HG03575 (cell line): Measurements from ENCODE around the gene LOXHD1.

ENCODE experiments used
- ATAC-seq: cut with Tn5 transposase; IDR thresholded peaks from one replicate; pipeline ENCODE4 v1.9.1; 2021; ENCODE audit not compliant: unreplicated experiment, insufficient number of reproducible peaks, low FRiP score; ENCODE audit errors: extremely low read depth

Gene LOXHD1, protein sequence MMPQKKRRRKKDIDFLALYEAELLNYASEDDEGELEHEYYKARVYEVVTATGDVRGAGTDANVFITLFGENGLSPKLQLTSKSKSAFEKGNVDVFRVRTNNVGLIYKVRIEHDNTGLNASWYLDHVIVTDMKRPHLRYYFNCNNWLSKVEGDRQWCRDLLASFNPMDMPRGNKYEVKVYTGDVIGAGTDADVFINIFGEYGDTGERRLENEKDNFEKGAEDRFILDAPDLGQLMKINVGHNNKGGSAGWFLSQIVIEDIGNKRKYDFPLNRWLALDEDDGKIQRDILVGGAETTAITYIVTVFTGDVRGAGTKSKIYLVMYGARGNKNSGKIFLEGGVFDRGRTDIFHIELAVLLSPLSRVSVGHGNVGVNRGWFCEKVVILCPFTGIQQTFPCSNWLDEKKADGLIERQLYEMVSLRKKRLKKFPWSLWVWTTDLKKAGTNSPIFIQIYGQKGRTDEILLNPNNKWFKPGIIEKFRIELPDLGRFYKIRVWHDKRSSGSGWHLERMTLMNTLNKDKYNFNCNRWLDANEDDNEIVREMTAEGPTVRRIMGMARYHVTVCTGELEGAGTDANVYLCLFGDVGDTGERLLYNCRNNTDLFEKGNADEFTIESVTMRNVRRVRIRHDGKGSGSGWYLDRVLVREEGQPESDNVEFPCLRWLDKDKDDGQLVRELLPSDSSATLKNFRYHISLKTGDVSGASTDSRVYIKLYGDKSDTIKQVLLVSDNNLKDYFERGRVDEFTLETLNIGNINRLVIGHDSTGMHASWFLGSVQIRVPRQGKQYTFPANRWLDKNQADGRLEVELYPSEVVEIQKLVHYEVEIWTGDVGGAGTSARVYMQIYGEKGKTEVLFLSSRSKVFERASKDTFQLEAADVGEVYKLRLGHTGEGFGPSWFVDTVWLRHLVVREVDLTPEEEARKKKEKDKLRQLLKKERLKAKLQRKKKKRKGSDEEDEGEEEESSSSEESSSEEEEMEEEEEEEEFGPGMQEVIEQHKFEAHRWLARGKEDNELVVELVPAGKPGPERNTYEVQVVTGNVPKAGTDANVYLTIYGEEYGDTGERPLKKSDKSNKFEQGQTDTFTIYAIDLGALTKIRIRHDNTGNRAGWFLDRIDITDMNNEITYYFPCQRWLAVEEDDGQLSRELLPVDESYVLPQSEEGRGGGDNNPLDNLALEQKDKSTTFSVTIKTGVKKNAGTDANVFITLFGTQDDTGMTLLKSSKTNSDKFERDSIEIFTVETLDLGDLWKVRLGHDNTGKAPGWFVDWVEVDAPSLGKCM (N-terminal part only)

DNA sequence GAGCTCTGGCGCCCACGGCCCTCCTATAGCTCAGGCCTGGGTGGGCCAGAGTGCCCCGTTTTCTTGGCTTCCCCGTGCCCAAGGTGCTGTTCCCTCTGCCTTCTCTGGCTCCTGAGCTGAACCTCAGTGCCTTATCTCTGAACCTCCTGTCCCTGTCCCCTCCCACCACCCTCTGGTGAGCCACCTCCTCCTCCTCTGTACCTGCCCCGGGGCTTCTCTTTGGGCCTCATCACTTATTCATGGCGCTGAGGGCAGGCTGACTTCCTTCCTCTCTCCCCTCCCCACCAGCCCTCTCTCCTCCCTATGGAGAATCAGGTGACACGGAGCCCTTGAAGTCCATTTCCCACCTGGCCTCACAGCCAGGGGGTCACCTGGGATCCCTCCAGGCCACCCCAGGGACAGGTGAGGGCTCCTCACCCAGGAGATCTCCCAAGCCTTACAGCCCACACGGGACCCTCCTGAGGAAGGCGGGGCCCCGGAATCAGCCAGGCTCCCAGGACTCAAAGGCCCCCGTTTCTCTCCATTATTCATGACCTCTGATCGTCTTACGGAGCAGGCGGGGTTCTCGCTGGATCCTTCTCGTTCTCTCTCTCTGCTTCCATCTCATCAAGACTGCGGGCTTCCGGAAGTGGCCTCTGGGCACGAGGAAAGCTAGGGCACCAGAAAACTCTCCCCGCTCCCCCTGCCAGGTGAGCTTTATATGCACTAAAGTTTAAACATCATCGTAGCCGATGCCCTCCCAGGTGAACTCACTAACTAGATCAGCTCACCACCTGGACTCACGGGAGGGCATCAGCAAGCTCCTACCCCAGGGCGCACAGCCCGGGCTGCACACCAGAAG, at the start of gene LOXHD1:
LOXHD1 (minus strand) TSS at position 106 of the 841 bp plus-strand sequence. CDS start 187 bp downstream, outside the sequence.
- ATAC-seq, result no peak

DNA sequence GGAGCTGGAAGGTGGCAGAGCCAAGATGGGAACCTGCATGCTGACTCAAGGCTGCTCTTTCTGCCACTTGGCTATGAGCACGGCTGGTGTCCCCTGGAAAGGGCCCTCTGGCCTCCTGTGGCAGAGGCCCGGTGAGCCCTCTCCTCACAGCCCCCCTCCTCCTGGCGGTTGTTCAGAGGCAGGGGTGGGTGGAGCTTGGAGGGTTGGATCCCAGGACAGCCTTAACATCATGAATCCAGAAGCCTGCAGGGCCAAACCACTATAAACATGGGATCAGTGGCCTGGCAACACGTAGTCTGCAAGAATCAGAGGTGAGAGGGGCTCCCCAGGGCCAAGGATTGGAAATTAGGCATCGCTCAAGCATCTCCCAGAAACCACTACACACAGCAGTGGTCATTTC, 48.5 kb upstream of the LOXHD1 start:
- no peak for ATAC-seq

DNA sequence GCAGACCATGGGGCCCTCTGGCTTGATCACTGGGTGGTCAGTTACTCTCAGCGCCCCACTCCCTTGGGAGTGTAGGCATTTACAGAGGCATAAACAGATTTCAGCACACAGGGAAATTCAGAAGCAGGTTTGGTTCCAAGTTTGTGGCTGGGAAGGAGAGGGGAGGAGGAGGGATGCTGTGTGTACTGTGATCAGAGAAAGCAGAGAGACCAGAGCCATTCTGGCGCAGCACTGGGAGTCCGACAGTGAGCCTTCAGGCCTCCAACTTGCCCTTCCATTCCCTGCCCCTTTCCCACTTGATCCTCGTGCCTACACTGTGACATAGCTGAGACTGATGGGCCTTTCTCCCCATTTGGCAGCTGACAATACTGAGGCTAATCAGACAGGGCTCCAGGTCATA, 47.8 kb upstream of the LOXHD1 start:
- ATAC-seq, result no peak

DNA sequence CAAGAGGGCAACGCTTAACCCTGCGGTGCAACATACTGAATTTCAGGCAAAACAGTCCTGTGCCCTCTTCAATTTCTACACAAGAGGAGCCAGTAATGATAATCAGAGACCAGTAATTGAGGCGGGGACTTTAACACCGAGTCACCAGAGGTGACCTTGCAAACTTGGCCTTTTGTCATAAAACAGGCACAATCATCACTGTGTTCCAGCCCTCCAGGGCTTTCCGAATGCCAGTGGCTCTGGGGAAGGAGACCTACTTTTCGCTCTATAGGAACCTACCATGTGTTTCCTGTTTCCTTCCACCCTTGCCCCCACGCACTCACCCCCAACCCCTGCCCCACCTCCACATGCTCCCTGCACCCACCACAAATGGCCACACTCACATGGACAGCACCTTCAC, 47.2 kb upstream of the LOXHD1 start:
- no peak for ATAC-seq

DNA sequence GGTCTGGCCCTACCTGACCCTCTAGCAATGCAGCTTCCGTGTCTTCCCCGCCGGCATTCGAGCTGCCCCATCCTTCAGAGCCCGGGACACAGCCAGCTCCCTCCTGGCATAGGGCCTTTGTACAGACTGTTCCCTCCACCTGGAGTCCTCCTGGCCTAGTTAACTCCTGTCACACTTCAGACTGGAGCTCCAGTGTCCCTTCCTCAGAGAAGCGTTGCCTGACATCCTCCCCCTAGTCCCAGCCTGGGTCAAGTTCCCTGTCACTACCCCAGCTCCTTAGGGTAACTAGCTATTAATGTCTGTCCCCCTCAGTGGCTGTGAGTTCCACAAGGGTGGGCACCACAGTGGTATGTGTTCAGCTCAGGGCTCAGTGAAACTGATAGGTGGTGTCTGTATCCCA, 45.5 kb upstream of the LOXHD1 start:
- ATAC-seq, result no peak

DNA sequence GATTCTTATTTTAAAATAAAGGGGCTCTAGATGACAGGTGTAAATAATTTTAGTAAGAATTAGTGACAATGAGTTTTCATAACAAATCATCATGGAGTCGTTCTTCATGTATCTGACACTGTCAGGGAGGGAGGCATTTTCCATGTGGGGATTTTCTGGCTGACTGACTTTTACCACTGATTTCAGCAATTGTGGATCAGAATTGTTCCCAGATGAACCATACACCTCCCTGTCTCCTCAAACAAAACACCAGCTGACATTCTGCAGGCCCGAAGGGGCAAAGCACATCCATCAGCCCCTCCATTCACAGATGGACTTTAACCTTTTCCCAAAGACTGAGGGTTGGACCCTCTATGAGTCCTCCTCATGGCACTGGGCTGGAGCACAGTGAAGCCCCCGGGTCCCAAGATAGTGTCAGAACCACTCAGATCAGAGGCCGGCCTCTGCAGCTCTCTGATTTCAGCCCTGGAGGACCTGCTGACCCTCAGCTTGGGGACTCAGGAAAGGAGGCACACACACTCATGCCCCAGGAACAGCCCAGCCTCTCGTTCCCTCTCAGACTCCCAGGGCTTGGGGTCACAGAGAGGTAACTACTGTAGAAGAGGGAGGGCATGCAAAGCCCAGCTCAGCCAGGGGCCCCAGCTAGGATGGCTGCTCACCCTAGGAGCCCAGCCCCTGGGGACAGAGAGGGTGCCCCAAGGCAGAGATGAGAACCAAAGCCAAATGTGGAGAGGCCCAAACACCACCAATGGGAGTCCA, 43.2 kb upstream of the LOXHD1 start:
- ATAC-seq, result no peak

DNA sequence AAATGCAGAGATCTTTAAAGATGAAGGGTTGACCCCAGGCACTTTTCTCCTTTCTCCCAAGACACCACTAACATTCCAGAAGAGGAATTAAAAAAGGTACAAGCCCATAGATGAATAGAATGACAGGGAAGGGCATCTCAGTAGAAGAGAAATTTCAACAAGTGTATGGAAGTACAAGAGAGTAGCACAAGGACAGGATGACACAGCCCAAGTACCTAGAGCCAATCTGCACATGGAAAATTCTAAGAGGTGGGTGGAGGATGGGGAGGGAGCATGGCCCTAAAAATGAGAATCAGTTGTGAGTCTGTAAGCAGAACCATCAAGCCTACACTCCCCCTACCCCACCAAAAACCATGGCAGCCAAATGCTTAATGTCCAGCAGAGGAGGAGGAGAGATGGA, 39.7 kb upstream of the LOXHD1 start:
- no peak for ATAC-seq

DNA sequence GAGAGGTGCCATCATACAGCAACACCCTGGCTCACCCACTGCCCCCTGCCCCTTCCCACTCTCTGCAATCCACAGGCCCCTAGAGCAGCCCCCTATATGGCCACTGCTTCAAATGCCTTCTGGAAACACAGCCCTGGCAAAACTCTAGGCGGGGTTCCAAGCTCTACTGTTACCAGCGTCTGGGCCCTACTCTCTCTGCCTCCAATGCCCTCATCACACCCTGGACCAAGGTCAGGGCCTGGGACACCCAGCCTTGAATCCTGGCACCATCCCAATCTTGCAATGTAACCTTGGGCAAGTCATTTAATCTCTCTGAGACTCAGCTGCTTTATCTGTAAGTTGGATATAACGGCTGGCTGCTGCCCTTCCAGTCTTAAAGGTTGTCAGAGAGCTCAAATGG, 39.2 kb upstream of the LOXHD1 start:
- no peak for ATAC-seq

DNA sequence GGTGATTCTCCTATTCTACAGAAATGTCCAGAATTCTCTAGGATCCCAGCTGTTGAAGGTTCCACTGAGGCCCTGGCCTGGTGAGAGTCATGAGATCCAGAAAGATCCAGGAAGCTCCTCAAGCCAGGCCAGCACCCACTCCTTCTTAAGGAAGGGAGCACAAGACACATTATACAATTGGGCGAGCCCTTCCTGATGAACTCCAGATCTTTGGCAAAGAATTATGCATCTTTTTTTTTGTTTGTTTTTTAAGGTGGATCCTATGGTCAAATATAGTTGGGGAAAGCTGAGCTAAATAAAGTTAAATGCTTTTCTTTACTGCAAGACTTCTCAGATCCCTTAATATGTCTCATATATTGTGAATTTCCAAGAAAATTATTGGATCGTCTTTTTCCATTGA, 37.0 kb upstream of the LOXHD1 start:
- no peak for ATAC-seq

DNA sequence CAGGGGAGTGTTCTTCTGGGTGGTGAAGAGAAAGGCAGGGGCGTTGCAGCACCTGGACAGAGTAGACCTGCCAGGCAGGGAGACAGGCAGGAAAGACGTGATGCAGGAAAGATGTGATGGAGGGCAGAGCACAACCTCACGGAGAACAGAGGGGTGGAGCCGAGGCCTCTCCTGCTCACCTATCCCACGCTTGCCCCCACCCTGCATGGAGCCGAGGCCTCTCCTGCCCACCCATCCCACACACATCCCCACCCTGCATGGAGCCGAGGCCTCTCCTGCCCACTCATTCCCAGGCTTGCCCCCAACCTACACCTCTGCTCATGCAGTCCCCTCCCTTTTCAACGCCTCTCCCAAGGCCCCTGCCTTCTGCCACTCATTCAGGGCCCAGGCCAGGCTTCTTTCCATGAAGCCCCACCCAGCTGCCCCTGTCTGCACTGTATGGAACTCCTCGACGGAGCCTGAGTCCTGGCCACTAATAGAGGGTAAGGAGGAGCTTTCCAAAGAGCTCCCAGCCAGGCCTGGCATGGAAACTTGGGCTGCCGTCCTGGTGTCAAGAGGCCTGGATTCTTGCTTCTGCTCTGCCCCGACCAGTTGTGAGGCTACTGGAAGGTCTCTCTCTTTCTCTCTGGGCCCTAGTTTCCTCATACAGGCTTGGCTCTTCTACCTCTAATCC, 32.0 kb upstream of the LOXHD1 start:
- no peak for ATAC-seq

DNA sequence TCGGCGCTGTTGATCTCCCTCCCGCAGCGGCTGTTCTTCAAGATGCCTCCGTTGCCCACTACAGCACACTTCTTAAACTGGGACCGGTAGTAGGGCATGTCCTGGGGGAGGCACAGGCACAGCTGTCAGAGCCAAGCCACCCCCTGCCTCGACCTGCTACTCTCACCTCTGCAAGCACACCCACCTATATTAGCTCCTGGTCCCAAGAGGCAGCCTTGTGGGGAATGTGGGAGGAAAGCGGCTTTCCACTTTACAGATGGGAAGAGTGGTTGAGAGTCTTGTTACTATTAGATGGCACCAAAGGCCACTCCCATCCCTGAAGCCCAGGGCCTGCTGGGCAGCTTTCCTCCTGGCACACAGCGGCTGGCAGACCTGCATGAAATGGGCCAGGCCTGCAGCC, 29.2 kb upstream of the LOXHD1 start:
- no peak for ATAC-seq

DNA sequence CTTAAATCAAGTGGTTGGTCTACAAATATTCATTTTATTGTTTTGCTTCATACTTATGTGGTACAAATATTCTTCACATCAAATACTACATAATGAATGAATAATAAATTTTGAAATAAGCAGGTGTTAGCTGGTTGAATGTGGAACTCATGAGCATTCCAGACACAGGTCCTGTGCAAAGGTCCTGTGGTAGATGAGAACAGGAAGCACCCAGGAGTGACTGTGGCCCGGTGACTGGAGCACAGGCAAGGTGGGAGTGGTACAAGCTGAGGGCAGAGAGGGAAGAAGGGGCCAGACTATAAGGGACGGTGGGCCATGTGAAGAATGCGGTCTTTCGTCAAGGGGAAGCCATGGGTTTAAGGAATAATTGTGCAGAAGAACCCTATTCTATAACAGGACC, 26.2 kb upstream of the LOXHD1 start:
- ATAC-seq, result no peak

DNA sequence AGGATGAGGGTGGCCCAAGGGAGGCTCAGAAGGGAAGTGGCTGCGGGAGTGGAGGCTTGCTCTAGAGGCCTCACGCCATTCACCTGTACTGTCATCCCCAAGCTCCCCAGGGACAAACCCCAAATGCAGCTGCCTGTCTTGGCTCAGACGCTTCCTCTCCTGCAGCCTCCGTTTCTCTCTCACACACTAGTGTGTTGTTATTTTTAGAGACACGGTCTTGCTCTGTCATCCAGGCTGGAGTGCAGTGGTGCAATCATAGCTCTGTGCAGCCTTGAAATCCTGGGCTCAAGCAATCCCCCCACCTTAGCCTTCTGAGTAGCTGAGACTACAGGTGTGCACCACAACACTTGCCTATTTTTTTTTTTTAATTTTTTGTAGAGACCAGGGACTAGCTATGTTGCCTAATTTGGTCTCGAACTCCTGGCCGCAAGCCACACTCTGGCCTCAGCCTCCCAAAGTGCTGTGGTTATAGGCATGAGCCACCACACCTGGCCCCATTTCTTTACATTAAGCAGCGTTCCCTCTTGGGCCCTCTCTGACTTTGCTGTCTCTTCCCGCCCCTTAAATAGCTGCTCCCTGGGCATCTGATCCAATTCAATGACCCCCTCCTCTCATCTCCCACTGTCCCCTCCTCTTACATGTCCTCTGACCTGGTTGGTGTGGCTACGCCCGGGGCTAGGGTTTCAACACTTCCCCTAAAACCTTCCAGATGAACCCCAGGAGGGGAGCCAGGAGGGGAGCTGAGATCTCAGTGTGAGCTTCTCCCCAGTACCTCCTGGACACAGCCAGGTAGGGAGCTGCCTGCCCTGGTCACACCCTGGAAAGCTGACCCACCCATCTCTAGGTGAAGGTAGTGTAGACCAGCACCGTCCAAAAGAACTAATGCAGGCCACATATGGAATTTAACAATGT, 24.0 kb upstream of the LOXHD1 start:
- ATAC-seq, result no peak

DNA sequence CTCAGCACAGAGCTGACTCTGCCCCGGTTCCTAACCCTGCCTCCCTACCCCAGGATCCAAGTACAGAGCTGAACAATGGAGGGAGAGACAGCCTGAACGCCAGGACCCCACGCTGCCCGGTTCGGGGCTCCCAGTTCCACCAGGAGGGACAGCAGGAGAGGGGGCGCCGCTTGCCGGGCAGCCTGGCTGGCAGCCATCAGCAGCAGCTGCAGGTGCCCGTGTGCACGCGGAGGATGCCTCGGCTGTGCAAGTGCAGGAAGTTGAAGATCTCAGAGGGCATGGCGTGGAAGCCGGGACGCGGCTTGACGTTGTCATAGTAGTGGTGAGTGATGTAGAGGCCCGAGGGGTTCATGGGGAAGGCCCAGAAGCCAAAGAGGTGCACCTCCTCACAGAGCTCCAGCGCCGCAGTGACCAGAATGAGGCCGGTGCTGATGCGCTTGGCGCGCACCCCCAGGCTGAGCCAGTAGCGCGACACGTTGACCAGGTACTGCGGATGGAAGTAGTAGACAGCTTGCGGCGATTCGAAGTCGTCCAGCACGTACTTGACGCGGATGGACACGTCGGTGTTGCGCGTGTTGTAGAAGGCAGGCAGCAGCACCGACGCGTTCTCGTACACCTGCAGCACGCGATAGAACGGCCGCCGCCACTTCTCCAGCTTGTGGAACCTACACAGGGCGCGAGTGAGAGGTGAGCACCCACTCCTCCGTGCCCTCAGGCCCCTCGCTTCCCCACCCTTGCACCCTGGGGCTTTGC, 23.0 kb upstream of the LOXHD1 start:
- ATAC-seq, result no peak

DNA sequence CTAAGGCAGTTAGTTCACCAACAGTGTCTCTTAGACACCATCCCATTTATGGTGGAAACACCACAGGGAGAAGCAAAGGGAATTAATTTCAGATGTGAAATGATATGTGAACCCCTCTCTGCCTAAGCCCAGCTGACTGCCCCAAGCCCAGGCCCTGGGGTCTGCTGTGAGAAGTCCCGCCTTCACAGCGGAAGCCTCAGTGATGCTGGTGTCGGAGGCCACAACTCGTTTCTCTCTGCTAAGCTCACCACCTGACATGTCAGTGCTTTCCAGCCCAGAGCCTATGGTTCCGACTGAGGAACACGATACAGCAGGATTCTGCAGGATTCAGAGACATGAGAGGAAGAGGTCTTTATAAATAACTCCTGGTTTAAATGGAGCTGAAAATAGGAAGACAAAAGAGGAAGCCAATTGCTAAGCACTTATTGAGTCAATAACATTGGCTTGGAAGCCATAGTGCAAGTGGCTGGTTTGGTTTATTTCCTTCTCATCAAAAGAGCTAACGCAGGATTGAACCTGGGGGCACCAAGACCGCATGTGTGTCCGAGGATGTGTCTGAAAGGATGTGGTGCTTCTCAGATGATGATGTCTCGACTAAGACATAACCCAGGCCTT, 21.9 kb upstream of the LOXHD1 start:
- ATAC-seq, result no peak
